HepG2 (cell line): ENCODE measurements around the gene MICB.

Source experiments
- CTCF ChIP-seq: sonication (generic); formaldehyde crosslinking; IDR thresholded peaks from 2 replicates; pipeline ENCODE4 v1.5.0; 2020; ENCODE audit warnings: mild to moderate bottlenecking, missing genetic modification reagents, moderate library complexity
- IRF2 ChIP-seq: IDR thresholded peaks from 2 replicates; pipeline ENCODE4 v1.6.1; 2018; ENCODE audit warnings: missing genetic modification reagents, missing compliant biosample characterization
- KDM3A ChIP-seq: IDR thresholded peaks from 2 replicates; pipeline ENCODE4 v1.6.1; 2018; ENCODE audit warnings: low read depth, missing compliant biosample characterization
- NR0B2 ChIP-seq: sonication (generic); formaldehyde crosslinking; IDR thresholded peaks from 2 replicates; pipeline ENCODE4 v1.4.0; 2020; ENCODE audit warnings: mild to moderate bottlenecking, missing genetic modification reagents
- SP1 ChIP-seq, 2 experiments: fragments of 450-650 bp in 1 of 2; sonication (generic) in 1 of 2; formaldehyde crosslinking in 1 of 2; IDR thresholded peaks; 2 replicates each; pipeline versions ENCODE4 v1.4.0 to v1.6.1; 2016 to 2020; ENCODE audit warnings: missing genetic modification reagents in 1 of 2
- TCF7L2 ChIP-seq: IDR thresholded peaks from 2 replicates; pipeline ENCODE4 v1.6.1; 2011; ENCODE audit warnings: mild to moderate bottlenecking, low read depth, low read length, moderate library complexity
- ZFX ChIP-seq: sonication (generic); formaldehyde crosslinking; IDR thresholded peaks from 2 replicates; pipeline ENCODE4 v1.4.0; 2020; ENCODE audit warnings: mild to moderate bottlenecking, low read depth, missing genetic modification reagents, moderate library complexity
- ZNF496 ChIP-seq: sonication (generic); formaldehyde crosslinking; IDR thresholded peaks from 2 replicates; pipeline ENCODE4 v1.8.1; 2023; ENCODE audit warnings: mild to moderate bottlenecking, moderate library complexity, missing genetic modification reagents; ENCODE audit not compliant: insufficient replicate concordance
- ZNF562 ChIP-seq: sonication (generic); formaldehyde crosslinking; IDR thresholded peaks from 2 replicates; pipeline ENCODE4 v1.8.0; 2022; ENCODE audit warnings: missing genetic modification reagents, borderline replicate concordance

- TF ChIP-seq ZNF562 (CRISPR knock-in tag) (no peak), ZFX (CRISPR knock-in tag) (no peak), ZNF496 (CRISPR knock-in tag) (no peak), CTCF (CRISPR knock-in tag) (no peak), KDM3A (CRISPR knock-in tag) (no peak), IRF2 (CRISPR knock-in tag) (no peak), TCF7L2 (no peak), NR0B2 (CRISPR knock-in tag) (no peak), SP1 (IDR thresholded peaks at IDR 0.05) (no peak), SP1 (CRISPR knock-in tag; IDR thresholded peaks at IDR 0.05) (no peak)
Observed at GRCh38 chr6:31466466-31466865, 31.5 kb upstream of the MICB start.
